ENCODE measurements around the gene ABL1. TPM values are rescaled to one million over a fixed set of nuclear protein-coding genes. Genes with fewer than 3 reads are reported as not detected.

The ABL1 gene
- polyA plus RNA-seq, 3 donors: 4.5 to 14.5 (median 8.0) TPM

DNA sequence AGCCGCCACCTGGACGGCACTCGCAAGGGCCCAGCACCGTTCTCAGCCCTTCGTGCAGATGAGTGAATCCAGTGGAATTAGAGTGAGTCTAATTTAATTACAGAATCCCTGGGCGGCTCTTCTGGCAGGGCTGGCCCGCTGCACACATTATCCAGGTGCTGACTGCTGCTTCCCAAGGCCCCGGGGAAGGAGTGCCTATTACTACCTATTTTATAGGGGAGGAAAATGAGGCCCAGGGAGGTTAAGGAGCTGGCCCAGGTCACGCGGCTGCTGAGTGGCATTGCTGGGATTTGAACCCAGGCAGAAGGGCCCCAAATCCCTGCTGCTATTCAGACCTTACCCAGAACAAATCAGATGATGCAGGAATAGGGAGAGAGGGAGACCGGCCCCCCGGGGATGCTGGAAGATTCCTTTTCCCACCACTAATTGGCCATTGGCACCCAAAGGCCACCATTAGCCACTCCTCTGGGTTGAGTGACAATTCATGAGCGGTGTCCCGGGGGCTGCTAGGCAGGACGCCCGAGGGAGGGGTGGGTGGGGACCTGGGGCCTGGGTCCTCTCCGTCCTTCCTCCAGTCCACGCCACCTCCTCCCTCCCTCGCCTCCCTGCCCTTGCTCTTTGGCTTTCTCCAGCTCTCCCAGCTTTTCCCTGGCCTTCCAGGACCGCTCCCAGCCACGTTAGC, 71.8 kb downstream of the ABL1 start:
- intact Hi-C loops (cut with micrococcal nuclease): no loop called here
- Mint-ChIP-seq H3K27ac (no peak overlapping the region), H3K4me1 (peaks cover 2% of the 10 kb centered on the region), H3K27me3 (ENCODE audit: low read depth in 3 of 3) (peaks cover 4 to 9% (median 6%) of the 10 kb centered on the region in 3 donors), H3K9me3 (peaks cover 0 to 4% (median 0%) of the 10 kb centered on the region in 7 donors), H3K4me3 (no peak overlapping the region), H3K36me3 (no peaks in the 10 kb centered on the region)
- WGBS (ENCODE audit: insufficient coverage): 97% methylated on average over 6 of the region's 21 CpGs
- H2AFZ ChIP-seq (ENCODE audit: insufficient read depth, low read depth, low read length, poor library complexity, severe bottlenecking): no peak overlapping the region
- TF ChIP-seq, protein P1, sequence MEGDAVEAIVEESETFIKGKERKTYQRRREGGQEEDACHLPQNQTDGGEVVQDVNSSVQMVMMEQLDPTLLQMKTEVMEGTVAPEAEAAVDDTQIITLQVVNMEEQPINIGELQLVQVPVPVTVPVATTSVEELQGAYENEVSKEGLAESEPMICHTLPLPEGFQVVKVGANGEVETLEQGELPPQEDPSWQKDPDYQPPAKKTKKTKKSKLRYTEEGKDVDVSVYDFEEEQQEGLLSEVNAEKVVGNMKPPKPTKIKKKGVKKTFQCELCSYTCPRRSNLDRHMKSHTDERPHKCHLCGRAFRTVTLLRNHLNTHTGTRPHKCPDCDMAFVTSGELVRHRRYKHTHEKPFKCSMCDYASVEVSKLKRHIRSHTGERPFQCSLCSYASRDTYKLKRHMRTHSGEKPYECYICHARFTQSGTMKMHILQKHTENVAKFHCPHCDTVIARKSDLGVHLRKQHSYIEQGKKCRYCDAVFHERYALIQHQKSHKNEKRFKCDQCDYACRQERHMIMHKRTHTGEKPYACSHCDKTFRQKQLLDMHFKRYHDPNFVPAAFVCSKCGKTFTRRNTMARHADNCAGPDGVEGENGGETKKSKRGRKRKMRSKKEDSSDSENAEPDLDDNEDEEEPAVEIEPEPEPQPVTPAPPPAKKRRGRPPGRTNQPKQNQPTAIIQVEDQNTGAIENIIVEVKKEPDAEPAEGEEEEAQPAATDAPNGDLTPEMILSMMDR (IDR thresholded peaks at IDR 0.05): no peak
- DNase-seq: no peak
- H3K27ac ChIP-seq (ENCODE audit: low read depth in 1 of 2, low read length in 2 of 2): no peak overlapping the region
- H3K79me2 ChIP-seq (ENCODE audit: insufficient read depth, low read length): no peaks in the 10 kb centered on the region
- no peak overlapping the region for H3K4me2 ChIP-seq (replicated peaks; ENCODE audit: extremely low read depth, low read length, poor library complexity, severe bottlenecking)
- no peaks in the 10 kb centered on the region for H4K20me1 ChIP-seq (ENCODE audit: insufficient read depth, low read length)
- H3K27me3 ChIP-seq (ENCODE audit: control insufficient read depth in 2 of 2, insufficient read depth in 2 of 2, low read length in 2 of 2): no peaks in the 10 kb centered on the region
- no peaks in the 10 kb centered on the region for H3K36me3 ChIP-seq (replicated peaks in 1 of 2; ENCODE audit: control insufficient read depth in 1 of 2, insufficient read depth in 2 of 2, low read length in 2 of 2)
- no peak overlapping the region for H3K9ac ChIP-seq (ENCODE audit: insufficient read depth, low read length, poor library complexity, severe bottlenecking)
- H3K4me1 ChIP-seq (ENCODE audit: control insufficient read depth in 1 of 2, insufficient read depth in 2 of 2, low read length in 2 of 2): no peaks in the 10 kb centered on the region
- H3K4me3 ChIP-seq (replicated peaks in 1 of 3; ENCODE audit: low read depth in 2 of 3, low read length in 3 of 3): no peak overlapping the region
- no peaks in the 10 kb centered on the region for H3K9me3 ChIP-seq (replicated peaks in 1 of 2; ENCODE audit: control insufficient read depth in 1 of 2, insufficient read depth in 1 of 2, low read length in 2 of 2)

DNA sequence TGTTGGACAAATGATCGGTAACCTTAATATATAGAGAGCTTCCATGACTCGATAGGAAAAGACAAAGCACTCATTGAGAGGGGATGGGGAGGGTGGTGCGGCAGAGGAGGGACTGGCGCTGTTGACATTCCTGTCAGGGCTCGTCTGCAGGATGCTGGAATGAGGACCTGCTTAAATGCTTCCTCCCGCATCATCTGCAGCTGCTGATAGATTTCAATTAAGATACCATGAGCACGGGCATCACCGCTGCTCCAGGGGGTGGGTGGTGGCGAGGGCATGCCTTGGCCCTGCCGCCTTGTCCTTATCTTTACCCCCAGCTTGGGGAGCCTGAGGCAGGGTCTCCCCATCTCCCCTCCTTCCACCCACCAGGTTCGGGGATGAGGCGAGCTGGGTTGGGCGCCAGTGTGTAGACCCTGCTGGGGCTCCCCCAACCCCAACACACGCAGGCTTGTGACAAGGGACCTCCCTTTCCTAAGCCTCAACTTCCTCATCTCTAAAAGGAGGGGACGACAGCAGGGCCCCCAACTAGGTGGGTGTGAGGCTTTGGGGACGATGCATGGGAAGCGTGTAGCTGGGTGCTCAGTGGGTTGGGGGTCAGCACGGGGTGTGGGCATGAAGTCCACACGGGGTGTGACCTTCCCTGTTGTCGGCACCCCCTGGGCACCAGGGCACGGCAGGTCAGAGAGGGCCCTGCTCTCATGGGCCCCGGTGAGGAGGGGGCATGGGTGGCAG, 73.3 kb downstream of the ABL1 start:
- no peak overlapping the region for H3K4me3 Mint-ChIP-seq
- Histone ChIP-seq H3K9me3 (replicated peaks in 1 of 2; ENCODE audit: control insufficient read depth in 1 of 2, insufficient read depth in 1 of 2, low read length in 2 of 2) (no peaks in the 10 kb centered on the region), H3K27me3 (ENCODE audit: control insufficient read depth in 2 of 2, insufficient read depth in 2 of 2, low read length in 2 of 2) (no peaks in the 10 kb centered on the region), H4K20me1 (ENCODE audit: insufficient read depth, low read length) (no peaks in the 10 kb centered on the region), H3K4me1 (ENCODE audit: control insufficient read depth in 1 of 2, insufficient read depth in 2 of 2, low read length in 2 of 2) (no peaks in the 10 kb centered on the region), H2AFZ (ENCODE audit: insufficient read depth, low read depth, low read length, poor library complexity, severe bottlenecking) (no peak overlapping the region), H3K27ac (ENCODE audit: low read depth in 1 of 2, low read length in 2 of 2) (no peak overlapping the region), H3K4me2 (replicated peaks; ENCODE audit: extremely low read depth, low read length, poor library complexity, severe bottlenecking) (no peak overlapping the region), H3K36me3 (replicated peaks in 1 of 2; ENCODE audit: control insufficient read depth in 1 of 2, insufficient read depth in 2 of 2, low read length in 2 of 2) (no peaks in the 10 kb centered on the region), H3K4me3 (replicated peaks in 1 of 3; ENCODE audit: low read depth in 2 of 3, low read length in 3 of 3) (no peak overlapping the region), H3K9ac (ENCODE audit: insufficient read depth, low read length, poor library complexity, severe bottlenecking) (no peak overlapping the region), H3K79me2 (ENCODE audit: insufficient read depth, low read length) (no peaks in the 10 kb centered on the region)
- TF ChIP-seq, protein P1 (IDR thresholded peaks at IDR 0.05): no peak
- peaks cover 4 to 8% (median 7%) of the 10 kb centered on the region in 3 donors for H3K27me3 Mint-ChIP-seq (ENCODE audit: low read depth in 3 of 3)
- WGBS (ENCODE audit: insufficient coverage): 54% methylated on average over 7 of the region's 22 CpGs
- H3K36me3 Mint-ChIP-seq: no peaks in the 10 kb centered on the region
- intact Hi-C loops (cut with micrococcal nuclease): no loop called here
- peaks cover 0 to 4% (median 0%) of the 10 kb centered on the region in 7 donors for H3K9me3 Mint-ChIP-seq
- peaks cover 2% of the 10 kb centered on the region for H3K4me1 Mint-ChIP-seq
- H3K27ac Mint-ChIP-seq: no peak overlapping the region
- DNase-seq: no peak
